NB4 (cell line): ENCODE results near the gene RGS9.

Source experiments
- MYC ChIP-seq: IDR thresholded peaks from 2 replicates; pipeline ENCODE4 v1.6.1; 2011; ENCODE audit warnings: low read depth, low read length
- POLR2A ChIP-seq: IDR thresholded peaks from 2 replicates; pipeline ENCODE4 v1.6.1; 2011; ENCODE audit warnings: mild to moderate bottlenecking; ENCODE audit not compliant: insufficient read length; ENCODE audit errors: extremely low read depth
- TF ChIP-seq, protein P1 (sequence below): IDR thresholded peaks from one replicate; pipeline ENCODE4 v1.5.1; 2012; ENCODE audit warnings: low read depth, low read length
- TF ChIP-seq, protein P2 (sequence below): IDR thresholded peaks from 2 replicates; pipeline ENCODE4 v1.6.1; 2011; ENCODE audit warnings: low read depth, low read length

DNA sequence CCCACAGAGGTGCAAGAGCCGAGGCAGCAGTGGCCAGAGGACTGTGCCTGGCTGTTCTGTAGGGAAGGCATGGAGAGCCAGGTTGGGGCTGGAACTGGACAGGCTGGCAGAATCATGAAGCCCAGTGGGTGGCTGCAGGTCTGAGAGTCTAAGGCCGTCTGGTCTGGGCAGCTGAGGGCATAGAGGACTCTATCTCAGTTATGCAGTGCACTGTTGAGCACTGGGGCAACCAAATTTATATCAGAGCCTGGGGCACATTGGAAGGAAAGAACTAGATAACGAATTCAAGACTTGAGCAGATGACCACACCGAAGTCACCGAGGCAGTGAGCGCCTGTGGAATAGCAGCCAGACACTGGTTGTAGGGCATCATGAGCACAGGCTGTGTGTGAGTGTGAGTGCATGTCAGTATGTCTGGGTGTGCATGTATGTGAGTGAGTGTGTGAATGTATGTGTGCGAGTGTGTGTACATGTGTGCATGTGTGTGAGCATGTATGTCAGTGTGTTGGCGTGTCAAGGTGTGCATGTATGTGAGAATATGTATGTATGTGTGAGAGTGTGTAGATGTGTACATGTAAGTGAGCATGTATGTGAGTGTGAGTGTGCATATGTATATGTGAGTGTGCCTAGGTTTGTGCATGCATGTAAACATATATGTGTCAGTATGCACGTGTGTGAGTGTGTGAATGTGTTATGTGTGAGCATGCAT lies 37.0 kb downstream of the RGS9 start:
- TF ChIP-seq POLR2A (no peak), MYC (no peak)
- TF ChIP-seq, protein P1, sequence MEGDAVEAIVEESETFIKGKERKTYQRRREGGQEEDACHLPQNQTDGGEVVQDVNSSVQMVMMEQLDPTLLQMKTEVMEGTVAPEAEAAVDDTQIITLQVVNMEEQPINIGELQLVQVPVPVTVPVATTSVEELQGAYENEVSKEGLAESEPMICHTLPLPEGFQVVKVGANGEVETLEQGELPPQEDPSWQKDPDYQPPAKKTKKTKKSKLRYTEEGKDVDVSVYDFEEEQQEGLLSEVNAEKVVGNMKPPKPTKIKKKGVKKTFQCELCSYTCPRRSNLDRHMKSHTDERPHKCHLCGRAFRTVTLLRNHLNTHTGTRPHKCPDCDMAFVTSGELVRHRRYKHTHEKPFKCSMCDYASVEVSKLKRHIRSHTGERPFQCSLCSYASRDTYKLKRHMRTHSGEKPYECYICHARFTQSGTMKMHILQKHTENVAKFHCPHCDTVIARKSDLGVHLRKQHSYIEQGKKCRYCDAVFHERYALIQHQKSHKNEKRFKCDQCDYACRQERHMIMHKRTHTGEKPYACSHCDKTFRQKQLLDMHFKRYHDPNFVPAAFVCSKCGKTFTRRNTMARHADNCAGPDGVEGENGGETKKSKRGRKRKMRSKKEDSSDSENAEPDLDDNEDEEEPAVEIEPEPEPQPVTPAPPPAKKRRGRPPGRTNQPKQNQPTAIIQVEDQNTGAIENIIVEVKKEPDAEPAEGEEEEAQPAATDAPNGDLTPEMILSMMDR = no peak
- TF ChIP-seq, protein P2, sequence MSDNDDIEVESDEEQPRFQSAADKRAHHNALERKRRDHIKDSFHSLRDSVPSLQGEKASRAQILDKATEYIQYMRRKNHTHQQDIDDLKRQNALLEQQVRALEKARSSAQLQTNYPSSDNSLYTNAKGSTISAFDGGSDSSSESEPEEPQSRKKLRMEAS = no peak
